Neuronal stem cell (in vitro differentiated cells): Measurements from ENCODE around the gene GABBR2.

Experiments
- DNase-seq: peaks from one replicate; pipeline ENCODE4 v3.0.0-alpha.2; 2013; ENCODE audit warnings: low spot score
- H2AFZ ChIP-seq: one replicate; pipeline ENCODE4 v1.6.1; 2013; ENCODE audit warnings: mild to moderate bottlenecking, low read length, inconsistent platforms
- H2AK5ac ChIP-seq: 2 replicates; pipeline ENCODE4 v1.6.1; 2013; ENCODE audit warnings: low read depth, mild to moderate bottlenecking, inconsistent platforms, low read length, moderate library complexity, mixed read lengths
- H2BK120ac ChIP-seq: 2 replicates; pipeline ENCODE4 v1.6.1; 2013; ENCODE audit warnings: low read depth, mild to moderate bottlenecking, inconsistent platforms, low read length, moderate library complexity, mixed read lengths
- H2BK12ac ChIP-seq: one replicate; pipeline ENCODE4 v1.6.1; 2013; ENCODE audit warnings: low read length, inconsistent platforms
- H2BK15ac ChIP-seq: 2 replicates; pipeline ENCODE4 v1.6.1; 2013; ENCODE audit warnings: mild to moderate bottlenecking, low read length, inconsistent platforms, mixed read lengths
- H2BK5ac ChIP-seq: one replicate; pipeline ENCODE4 v1.6.1; 2013; ENCODE audit warnings: inconsistent platforms, mild to moderate bottlenecking, low read length, moderate library complexity
- H3K14ac ChIP-seq: one replicate; pipeline ENCODE4 v1.6.1; 2013; ENCODE audit warnings: low read length, inconsistent platforms
- H3K18ac ChIP-seq: 2 replicates; pipeline ENCODE4 v1.6.1; 2013; ENCODE audit warnings: low read length, inconsistent platforms
- H3K23ac ChIP-seq: 2 replicates; pipeline ENCODE4 v1.6.1; 2013; ENCODE audit warnings: low read depth, mild to moderate bottlenecking, mixed read lengths, low read length, inconsistent platforms; ENCODE audit not compliant: poor library complexity
- H3K27ac ChIP-seq: replicated peaks from 3 replicates; pipeline ENCODE4 v1.5.1; 2013; ENCODE audit warnings: low read length, inconsistent platforms
- H3K27me3 ChIP-seq, 3 experiments: 2 replicates each; pipeline ENCODE4 v1.6.1; 2013; ENCODE audit warnings: low read length in 3 of 3, mild to moderate bottlenecking in 2 of 3, inconsistent platforms in 1 of 3, low read depth in 1 of 3, mixed read lengths in 1 of 3, moderate library complexity in 1 of 3; ENCODE audit not compliant: control insufficient read depth in 3 of 3, insufficient read depth in 3 of 3
- H3K36me3 ChIP-seq, 2 donors: replicated peaks in 1 of 2; 2 replicates each; pipeline ENCODE4 v1.6.1; 2013; ENCODE audit warnings: low read length in 2 of 2; ENCODE audit not compliant: control insufficient read depth in 2 of 2, insufficient read depth in 2 of 2
- H3K4ac ChIP-seq: 2 replicates; pipeline ENCODE4 v1.6.1; 2013; ENCODE audit warnings: inconsistent platforms, mild to moderate bottlenecking, low read length, moderate library complexity
- H3K4me1 ChIP-seq, 2 donors: 1 replicate in 1 of 2; 2 replicates in 1 of 2; pipeline ENCODE4 v1.6.1; 2013; ENCODE audit warnings: low read length in 2 of 2, low read depth in 1 of 2; ENCODE audit not compliant: control insufficient read depth in 2 of 2, insufficient read depth in 1 of 2
- H3K4me2 ChIP-seq: one replicate; pipeline ENCODE4 v1.6.1; 2013; ENCODE audit warnings: mild to moderate bottlenecking, low read length, inconsistent platforms; ENCODE audit not compliant: insufficient read depth, poor library complexity, severe bottlenecking
- H3K4me3 ChIP-seq, 2 donors: 2 replicates each; pipeline ENCODE4 v1.5.1; 2013; ENCODE audit warnings: low read length in 2 of 2, mild to moderate bottlenecking in 2 of 2, inconsistent platforms in 1 of 2, moderate library complexity in 1 of 2
- H3K79me1 ChIP-seq: one replicate; pipeline ENCODE4 v1.6.1; 2013; ENCODE audit warnings: low read depth, mild to moderate bottlenecking, inconsistent platforms, low read length, moderate library complexity
- H3K9ac ChIP-seq: one replicate; pipeline ENCODE4 v1.6.1; 2013; ENCODE audit warnings: mild to moderate bottlenecking, low read depth, low read length, inconsistent platforms; ENCODE audit not compliant: poor library complexity
- H3K9me3 ChIP-seq, 2 donors: replicated peaks in 1 of 2; 2 replicates each; pipeline versions ENCODE3 to v1.6.1; 2013; ENCODE audit warnings: low read length in 2 of 2, mild to moderate bottlenecking in 2 of 2, inconsistent platforms in 1 of 2, low read depth in 1 of 2, mixed read lengths in 1 of 2, moderate library complexity in 1 of 2; ENCODE audit not compliant: control insufficient read depth in 2 of 2, insufficient read depth in 1 of 2
- H4K8ac ChIP-seq: one replicate; pipeline ENCODE4 v1.6.1; 2013; ENCODE audit warnings: low read depth, mild to moderate bottlenecking, inconsistent platforms, low read length, moderate library complexity
- H4K91ac ChIP-seq: one replicate; pipeline ENCODE4 v1.6.1; 2013; ENCODE audit warnings: low read length, low read depth, mild to moderate bottlenecking, inconsistent platforms; ENCODE audit not compliant: poor library complexity
- whole genome bisulfite sequencing, 2 donors: extraction: QIAGEN DNeasy Blood & Tissue Kit; methylation state at CpG; one replicate each; pipeline ENCODE4 v1.1.7; 2013; ENCODE audit warnings: missing lambda C conversion rate in 2 of 2, mixed read lengths in 1 of 2; ENCODE audit not compliant: insufficient read length in 2 of 2, insufficient replicate concordance in 1 of 2; ENCODE audit errors: extremely low coverage in 2 of 2; 5-methylcytosine and 5-hydroxymethylcytosine counted together

The GABBR2 gene

GRCh38 chr9:98403715-98404114 is 305.0 kb downstream of the GABBR2 start:
- Histone ChIP-seq H3K79me1 (no peaks in the 10 kb centered on the region), H3K23ac (no peak overlapping the region), H3K9ac (no peak overlapping the region), H3K18ac (no peak overlapping the region), H3K4ac (no peak overlapping the region), H3K4me2 (no peak overlapping the region), H2AFZ (no peak overlapping the region), H3K4me3 (no peak overlapping the region), H3K14ac (no peak overlapping the region), H3K36me3 (no peaks in the 10 kb centered on the region), H2BK120ac (no peak overlapping the region), H2AK5ac (no peak overlapping the region), H3K9me3 (no peaks in the 10 kb centered on the region), H2BK5ac (no peak overlapping the region), H2BK15ac (no peak overlapping the region), H3K4me1 (no peaks in the 10 kb centered on the region), H3K27me3 (peaks cover 0 to 3% (median 0%) of the 10 kb centered on the region in 3 experiments), H3K27ac (no peak overlapping the region), H4K91ac (no peak overlapping the region), H4K8ac (no peak overlapping the region), H2BK12ac (no peak overlapping the region)
- WGBS, 2 donors, result no CpG with 5 or more reads among the region's 6 CpGs
- DNase-seq, result no peak

- H2AFZ ChIP-seq, result no peak overlapping the region
- no peak overlapping the region for H3K23ac ChIP-seq
- no peak overlapping the region for H3K4me2 ChIP-seq
- H4K91ac ChIP-seq, result no peak overlapping the region
- H3K79me1 ChIP-seq, result no peaks in the 10 kb centered on the region
- H4K8ac ChIP-seq, result no peak overlapping the region
- H2BK120ac ChIP-seq, result no peak overlapping the region
- no peak overlapping the region for H3K18ac ChIP-seq
- H2AK5ac ChIP-seq, result no peak overlapping the region
- H3K36me3 ChIP-seq, result no peaks in the 10 kb centered on the region
- no peaks in the 10 kb centered on the region for H3K9me3 ChIP-seq
- H2BK15ac ChIP-seq, result no peak overlapping the region
- DNase-seq, result no peak
- no peak overlapping the region for H3K14ac ChIP-seq
- H3K4me1 ChIP-seq, result no peaks in the 10 kb centered on the region
- H2BK12ac ChIP-seq, result no peak overlapping the region
- H3K27ac ChIP-seq, result no peak overlapping the region
- no peak overlapping the region for H3K9ac ChIP-seq
- no CpG with 5 or more reads among the region's 14 CpGs for WGBS, 2 donors
- no peak overlapping the region for H3K4ac ChIP-seq
- H3K4me3 ChIP-seq, result no peak overlapping the region
- H2BK5ac ChIP-seq, result no peak overlapping the region
- peaks cover 0 to 3% (median 0%) of the 10 kb centered on the region in 3 experiments for H3K27me3 ChIP-seq
These were observed 306.5 kb downstream of the GABBR2 start for GRCh38 chr9:98402019-98402840.

- H2BK120ac ChIP-seq, result no peak overlapping the region
- H2AFZ ChIP-seq, result no peak overlapping the region
- no peak overlapping the region for H4K91ac ChIP-seq
- WGBS, 2 donors, result no CpG with 5 or more reads among the region's 11 CpGs
- H3K9ac ChIP-seq, result no peak overlapping the region
- H3K4ac ChIP-seq, result no peak overlapping the region
- no peaks in the 10 kb centered on the region for H3K9me3 ChIP-seq
- no peak overlapping the region for H3K4me2 ChIP-seq
- peaks cover 0 to 3% (median 0%) of the 10 kb centered on the region in 3 experiments for H3K27me3 ChIP-seq
- H3K4me1 ChIP-seq, result no peaks in the 10 kb centered on the region
- H4K8ac ChIP-seq, result no peak overlapping the region
- H2BK15ac ChIP-seq, result no peak overlapping the region
- no peak overlapping the region for H3K23ac ChIP-seq
- H3K14ac ChIP-seq, result no peak overlapping the region
- H3K79me1 ChIP-seq, result no peaks in the 10 kb centered on the region
- no peak overlapping the region for H2BK5ac ChIP-seq
- no peak overlapping the region for H3K18ac ChIP-seq
- H2BK12ac ChIP-seq, result no peak overlapping the region
- DNase-seq, result no peak
- H3K36me3 ChIP-seq, result no peaks in the 10 kb centered on the region
- no peak overlapping the region for H3K4me3 ChIP-seq
- no peak overlapping the region for H3K27ac ChIP-seq
- H2AK5ac ChIP-seq, result no peak overlapping the region
These were observed 307.4 kb downstream of the GABBR2 start for GRCh38 chr9:98401140-98402018.
